GM08714 (cell line): Measurements from ENCODE around the gene MRGPRX2.

Experiments
- H3K4me3 ChIP-seq: fragments of 200-500 bp; sonication (Bioruptor generic); 2 replicates; pipeline ENCODE4 v1.5.1; 2014; ENCODE audit warnings: mild to moderate bottlenecking, low read length, inconsistent platforms
- ZNF274 ChIP-seq: IDR thresholded peaks from 2 replicates; pipeline ENCODE4 v1.6.1; 2012; ENCODE audit warnings: mild to moderate bottlenecking, low read depth, low read length

The MRGPRX2 gene

DNA sequence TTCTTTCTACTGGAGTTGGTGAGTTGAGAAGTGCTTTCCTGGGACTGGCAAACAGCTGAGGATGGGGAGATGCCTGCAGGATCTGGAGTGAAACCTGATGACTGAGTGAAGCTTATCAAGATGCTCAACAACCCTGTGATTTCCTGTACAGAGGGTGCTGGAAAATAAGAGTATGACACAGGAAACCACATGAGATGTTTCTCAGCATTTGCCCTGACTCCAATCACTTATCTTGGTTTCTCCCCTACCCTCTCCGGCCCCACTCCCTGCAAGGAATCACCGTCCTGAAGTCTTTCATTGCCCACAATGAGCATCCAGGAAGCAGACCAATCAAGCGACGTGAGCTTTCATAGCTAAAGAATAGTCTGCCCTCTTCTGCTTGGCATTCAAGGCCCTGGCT, at the start of gene MRGPRX2:
Gene MRGPRX2, minus strand, starts transcription at position 89 of the 400 bp plus-strand sequence. CDS start 4,315 bp downstream, outside the sequence.
- TF ChIP-seq ZNF274 = no peak
- no peak within 1 kb of the TSS for H3K4me3 ChIP-seq

DNA sequence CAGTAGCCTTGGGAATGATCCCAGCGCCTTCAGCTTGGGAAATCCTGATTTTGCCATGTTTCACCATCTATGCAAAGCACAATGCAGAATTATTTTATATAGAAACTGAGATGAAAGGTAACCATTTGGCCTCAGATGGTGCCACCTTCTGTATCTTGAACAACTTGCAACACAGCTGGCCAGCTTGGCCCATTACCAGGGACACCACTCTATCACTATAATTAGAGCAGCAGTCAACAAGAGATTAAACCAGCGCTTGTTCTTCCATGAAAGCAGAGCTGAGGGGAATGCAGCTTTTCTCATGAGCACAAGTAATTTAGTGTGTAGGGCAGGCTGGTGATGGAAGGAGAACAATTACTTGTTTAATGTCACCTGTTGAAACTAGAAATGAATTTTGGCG, 49.8 kb upstream of the MRGPRX2 start:
- H3K4me3 ChIP-seq = no peak overlapping the region
- TF ChIP-seq ZNF274 = no peak

DNA sequence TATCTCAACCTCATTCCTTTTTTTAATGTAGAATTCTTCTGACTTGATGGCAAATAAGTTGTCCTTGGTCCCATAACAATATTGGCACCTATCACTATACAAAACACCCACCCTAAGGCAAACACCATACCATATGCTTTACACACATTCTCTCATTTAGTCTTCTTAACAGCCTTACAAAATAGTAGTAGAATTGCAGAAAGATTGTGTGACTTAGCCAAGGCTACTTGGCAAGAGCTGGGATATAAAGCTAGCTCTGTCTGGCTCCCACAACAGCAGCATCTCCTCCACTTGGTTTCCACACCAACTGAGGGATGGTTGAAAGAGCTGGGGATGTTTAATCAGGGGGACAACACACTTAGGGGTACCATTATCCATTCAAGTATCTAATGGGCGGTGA, 46.6 kb upstream of the MRGPRX2 start:
- TF ChIP-seq ZNF274 = no peak

DNA sequence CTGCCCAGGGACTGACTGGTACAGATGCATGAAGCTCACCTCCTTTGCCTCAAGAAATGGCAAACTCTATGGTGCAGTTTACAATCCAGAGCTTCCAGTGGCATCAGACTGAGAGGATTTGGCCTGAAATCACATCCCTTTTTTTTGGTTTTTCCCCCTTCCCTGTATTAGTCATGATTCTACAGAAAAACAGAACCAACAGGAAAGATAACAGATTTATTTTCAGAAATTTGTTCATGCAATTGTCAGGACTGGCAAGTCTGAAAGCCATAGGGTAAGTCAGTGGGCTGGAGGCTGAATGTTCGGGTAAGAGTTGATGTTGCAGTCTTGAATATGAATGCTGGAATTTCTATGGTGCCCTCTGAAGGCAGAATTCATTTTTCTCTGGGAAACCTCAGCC, 44.5 kb upstream of the MRGPRX2 start:
- H3K4me3 ChIP-seq = no peak overlapping the region
- no peak for TF ChIP-seq ZNF274

More for the DNA sequence above, 46.6 kb upstream of the MRGPRX2 start:
- H3K4me3 ChIP-seq = no peak overlapping the region

DNA sequence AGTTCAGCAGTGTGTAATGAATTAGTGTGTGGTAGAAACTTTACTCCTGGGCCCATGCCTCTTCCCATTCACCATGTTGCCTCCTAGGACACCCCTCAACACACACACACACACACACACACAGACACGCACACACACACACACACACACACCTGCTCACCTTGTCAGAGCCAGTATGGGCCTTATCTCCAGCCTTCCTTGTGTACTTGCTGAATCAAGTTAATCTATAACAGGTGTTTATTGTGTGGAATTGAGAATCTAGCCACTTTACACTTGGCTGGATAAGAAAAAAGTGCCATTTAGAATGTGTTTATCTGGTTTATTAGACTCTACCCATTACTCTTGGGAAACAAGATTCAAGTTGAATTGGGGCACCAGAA, 42.0 kb upstream of the MRGPRX2 start:
- H3K4me3 ChIP-seq = no peak overlapping the region
- no peak for TF ChIP-seq ZNF274

DNA sequence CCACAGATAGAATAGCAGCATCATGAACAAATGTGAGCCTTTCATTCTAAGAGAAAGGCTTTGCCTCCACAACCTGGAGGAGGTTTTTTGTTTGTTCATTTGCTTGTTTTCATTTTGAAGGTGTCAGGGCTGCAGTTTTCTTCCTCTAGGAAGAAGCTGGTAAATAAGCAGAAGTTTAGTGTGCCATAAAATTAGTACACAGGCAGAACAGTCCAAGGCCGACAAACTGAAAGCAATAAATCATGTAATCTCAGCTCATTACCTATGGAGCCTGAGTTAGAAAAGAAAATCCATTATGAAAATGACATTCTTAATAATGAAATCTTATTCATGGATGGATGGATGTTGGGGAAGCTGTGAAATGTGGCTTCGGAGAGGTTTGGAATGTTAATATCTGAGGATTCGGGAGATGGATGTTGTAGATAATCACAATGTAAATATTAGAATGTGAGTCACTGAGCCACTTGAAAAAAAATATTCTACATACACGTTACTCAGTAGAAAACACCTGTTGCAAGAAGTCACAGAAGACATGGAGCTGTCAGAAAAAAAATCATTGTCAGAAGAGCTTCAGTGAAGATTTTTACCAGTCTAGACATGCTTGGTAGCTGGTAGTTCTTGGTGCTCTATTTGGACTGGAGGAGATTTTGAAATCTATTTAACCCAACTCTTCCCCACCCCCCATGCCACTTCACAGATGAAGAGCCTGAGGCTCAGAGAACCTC, 41.4 kb upstream of the MRGPRX2 start:
- H3K4me3 ChIP-seq = no peak overlapping the region
- TF ChIP-seq ZNF274 = no peak

DNA sequence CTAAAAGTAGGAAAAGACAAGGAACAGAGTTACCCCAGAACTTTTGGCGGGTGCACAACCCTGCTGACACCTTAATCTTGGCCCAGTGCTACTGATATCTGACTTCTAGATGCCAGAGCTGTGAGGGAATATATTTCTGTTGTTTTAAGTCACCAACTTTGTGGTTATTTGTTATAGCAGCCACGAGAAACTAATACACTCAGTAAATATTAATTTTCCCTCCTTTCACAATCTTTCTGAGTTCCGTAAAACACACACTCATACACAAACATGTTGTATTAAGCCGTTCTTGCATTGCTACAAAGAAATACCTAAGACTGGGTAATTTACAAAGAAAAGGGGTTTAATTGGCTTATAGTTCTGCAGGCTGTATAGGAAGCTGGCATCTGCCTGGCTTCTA, 40.4 kb upstream of the MRGPRX2 start:
- TF ChIP-seq ZNF274 = no peak
- H3K4me3 ChIP-seq = no peak overlapping the region

DNA sequence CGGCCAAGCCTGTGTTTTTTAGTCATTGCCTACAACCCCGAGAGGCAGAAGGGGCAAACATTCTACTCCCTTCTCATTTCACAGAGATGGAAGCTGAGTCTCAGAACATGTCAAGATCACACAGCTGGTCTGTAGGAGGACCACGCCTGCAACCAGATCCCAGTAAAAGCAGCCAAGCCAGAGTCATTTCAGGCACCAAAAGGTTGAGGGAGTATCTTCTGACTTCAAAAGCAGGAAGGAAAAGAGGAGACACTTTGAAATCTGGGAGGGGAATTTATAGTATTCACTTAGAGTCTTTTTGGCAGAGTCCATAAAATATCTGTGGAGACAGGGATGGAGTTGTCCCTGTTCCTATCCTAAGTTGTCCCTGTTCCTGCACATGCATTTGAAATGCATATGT, 38.6 kb upstream of the MRGPRX2 start:
- no peak overlapping the region for H3K4me3 ChIP-seq
- TF ChIP-seq ZNF274 = no peak

DNA sequence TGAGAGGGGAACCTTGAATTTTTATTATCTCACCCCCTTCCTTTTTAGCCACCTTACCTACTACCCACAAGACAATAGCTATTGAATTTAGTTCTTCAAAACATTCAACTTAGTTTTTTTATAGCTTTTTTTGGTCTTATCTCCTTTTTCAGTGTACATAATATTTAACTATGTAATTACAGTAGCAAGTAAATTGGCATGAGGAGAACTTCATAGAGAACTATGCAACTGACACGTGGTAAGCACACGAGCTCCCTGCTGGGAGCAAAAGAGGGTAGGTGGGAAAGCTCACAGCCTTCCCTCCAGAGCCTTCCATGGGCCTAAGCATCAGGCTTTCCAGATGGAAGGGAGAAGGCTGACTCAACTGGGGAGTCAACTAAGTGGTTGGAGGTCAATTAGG, 34.3 kb upstream of the MRGPRX2 start:
- no peak for TF ChIP-seq ZNF274
- H3K4me3 ChIP-seq = no peak overlapping the region

DNA sequence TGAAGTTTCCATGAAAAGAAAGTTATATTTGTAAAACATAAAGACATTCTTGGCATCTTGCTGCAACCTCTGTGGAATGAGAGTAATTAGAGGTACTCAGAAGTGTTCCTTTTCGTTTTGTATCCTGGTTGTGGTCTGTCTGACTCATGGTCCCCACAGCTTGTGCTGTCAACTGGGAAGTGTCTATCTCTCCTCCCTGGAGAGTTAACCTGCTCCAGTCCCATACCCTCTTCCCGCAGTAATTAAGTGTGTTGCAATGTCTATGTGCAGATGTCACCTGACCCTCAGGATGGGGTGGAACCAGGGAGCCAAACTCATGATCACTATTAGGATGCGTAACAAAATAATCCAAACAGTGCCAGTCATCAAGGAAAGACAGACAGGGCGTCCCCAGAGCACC, 33.5 kb upstream of the MRGPRX2 start:
- TF ChIP-seq ZNF274 = no peak
- no peak overlapping the region for H3K4me3 ChIP-seq

DNA sequence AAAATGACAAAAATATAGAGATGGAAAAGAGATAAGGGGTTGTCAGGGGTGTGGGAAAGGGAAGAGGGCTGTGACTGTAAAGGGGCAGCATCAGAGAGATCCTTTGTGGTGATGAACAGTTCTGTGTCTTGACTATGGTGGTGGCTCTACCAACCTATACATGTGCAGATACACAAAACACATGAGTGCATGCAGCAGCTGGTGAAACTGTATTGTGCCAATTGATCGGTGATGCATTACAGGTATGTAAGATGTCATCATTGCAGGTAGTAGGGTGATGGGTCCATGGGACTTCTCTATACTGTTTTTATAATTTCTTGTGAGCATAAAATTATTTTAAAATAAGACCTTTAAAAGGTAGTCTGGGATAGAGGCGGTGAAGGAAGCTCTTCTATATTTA, 32.3 kb upstream of the MRGPRX2 start:
- no peak for TF ChIP-seq ZNF274
- H3K4me3 ChIP-seq = no peak overlapping the region

DNA sequence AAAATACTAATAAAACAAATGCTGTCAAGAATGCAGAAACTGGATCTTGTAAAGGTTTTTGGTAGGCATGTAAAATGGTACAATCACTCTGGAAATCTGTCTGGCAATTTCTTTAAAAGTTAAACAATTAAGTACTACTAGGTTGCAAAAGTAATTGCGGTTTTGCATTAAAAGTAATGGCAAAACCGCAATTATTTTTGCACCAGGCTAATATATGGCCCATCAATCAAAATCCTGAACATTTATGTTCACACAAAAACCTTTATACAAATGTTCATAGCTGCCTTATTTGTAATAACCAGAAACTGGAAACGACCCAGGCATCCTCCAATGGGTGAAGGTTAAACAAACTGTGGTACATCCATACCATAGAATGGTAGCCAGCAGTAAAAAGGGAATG, 31.8 kb upstream of the MRGPRX2 start:
- no peak for TF ChIP-seq ZNF274
- H3K4me3 ChIP-seq = no peak overlapping the region

DNA sequence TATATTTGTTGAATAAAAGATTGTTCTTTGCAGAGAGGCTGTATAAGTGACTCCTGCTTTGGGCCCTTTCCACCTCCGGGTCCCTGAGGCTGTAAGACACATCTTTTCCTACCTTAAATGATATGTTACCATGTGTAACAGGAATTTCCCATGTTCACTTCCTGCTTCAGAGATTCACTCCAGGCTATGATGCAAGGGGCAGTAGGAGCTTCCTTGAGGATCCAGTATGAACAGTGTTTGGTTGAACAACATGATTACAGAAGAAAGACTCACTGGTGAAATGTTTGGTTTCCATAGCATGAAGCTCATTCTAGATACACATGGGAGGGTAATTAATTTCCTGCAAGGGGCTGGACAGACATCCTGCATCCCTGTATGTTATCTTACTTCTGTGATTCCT, 30.8 kb upstream of the MRGPRX2 start:
- no peak overlapping the region for H3K4me3 ChIP-seq
- TF ChIP-seq ZNF274 = no peak

DNA sequence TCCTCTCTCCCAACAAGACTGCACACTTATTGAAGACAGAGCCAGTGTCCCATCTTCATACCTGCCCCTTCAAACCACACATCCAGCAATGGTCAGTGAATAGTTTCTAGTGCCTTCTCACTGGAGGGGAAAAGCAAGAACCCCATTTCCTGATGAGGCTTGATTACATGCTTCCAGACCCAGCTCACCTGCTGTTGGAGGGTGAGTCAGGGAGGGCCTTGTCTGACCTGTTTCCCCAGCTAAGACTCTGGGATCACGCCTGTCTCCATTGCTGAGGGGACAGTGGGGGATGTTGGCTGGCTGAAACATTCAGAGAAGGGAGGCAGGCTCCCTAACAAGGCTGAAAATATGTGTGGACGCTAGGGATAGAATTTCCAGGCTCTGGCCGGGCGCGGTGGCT, 28.9 kb upstream of the MRGPRX2 start:
- no peak overlapping the region for H3K4me3 ChIP-seq
- TF ChIP-seq ZNF274 = no peak

DNA sequence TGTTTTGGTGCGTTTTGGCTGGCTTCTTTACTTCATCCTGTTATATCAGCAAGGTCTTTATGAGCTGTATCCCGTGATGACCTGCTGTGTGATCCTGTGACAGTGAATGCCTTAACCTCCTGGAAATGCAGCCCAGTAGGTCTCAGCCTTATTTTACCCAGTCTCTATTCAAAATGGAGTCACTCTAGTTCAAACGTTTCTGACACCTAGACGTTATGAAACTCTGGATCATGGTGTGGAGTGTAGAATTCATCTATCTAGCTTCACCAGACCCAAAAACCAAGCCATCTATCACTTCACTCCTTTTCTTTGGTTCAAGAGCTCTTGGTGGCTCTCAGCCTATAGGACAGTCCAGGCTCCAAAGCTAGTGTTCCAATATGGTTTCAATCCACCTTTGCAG, 28.3 kb upstream of the MRGPRX2 start:
- no peak for TF ChIP-seq ZNF274
- no peak overlapping the region for H3K4me3 ChIP-seq

DNA sequence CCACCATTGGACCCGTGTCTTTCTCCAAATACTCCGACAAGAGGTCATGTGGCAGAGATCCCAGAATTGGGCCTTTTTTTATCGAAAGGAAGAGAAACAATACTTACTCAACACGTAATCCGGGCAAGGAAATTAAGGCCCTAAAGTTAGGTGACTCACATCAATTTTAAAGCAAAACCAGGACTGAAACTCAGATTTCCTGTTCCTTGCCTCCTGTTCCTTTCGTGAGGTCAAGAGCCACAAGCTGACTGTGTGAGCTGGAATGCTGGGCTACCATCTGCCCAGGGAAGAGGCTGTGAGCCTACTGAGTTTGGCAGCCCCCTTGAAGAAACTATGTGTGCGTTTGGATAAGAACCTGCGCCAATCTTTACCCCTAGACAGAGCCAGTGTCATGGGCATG, 27.1 kb upstream of the MRGPRX2 start:
- no peak for TF ChIP-seq ZNF274

More for the DNA sequence above, 27.1 kb upstream of the MRGPRX2 start:
- no peak overlapping the region for H3K4me3 ChIP-seq
